ENCODE results near the gene IRAK1.

The IRAK1 gene

GRCh38 chrX:153969125-153969903 lies 50.4 kb downstream of the IRAK1 start (continued):
- no peak for TF ChIP-seq ELK4 (IDR thresholded peaks at IDR 0.05; ENCODE audit: borderline replicate concordance, low read depth, low read length)
- peak; percentile 62 for TF ChIP-seq ZIC2 (tag by site-specific recombination; IDR thresholded peaks at IDR 0.05)
- no peak for TF ChIP-seq ZBTB7A (tag by site-specific recombination; IDR thresholded peaks at IDR 0.05; ENCODE audit: low read depth)
- TF ChIP-seq, protein P1, sequence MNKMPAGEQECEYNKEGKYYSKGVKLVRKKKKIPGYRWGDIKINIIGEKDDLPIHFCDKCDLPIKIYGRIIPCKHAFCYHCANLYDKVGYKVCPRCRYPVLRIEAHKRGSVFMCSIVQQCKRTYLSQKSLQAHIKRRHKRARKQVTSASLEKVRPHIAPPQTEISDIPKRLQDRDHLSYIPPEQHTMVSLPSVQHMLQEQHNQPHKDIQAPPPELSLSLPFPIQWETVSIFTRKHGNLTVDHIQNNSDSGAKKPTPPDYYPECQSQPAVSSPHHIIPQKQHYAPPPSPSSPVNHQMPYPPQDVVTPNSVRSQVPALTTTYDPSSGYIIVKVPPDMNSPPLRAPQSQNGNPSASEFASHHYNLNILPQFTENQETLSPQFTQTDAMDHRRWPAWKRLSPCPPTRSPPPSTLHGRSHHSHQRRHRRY (tag by site-specific recombination; IDR thresholded peaks at IDR 0.05), result no peak
- peak; percentile 12; the same call in 1 of the 2 replicates for TF ChIP-seq PATZ1 (tag by site-specific recombination; IDR thresholded peaks at IDR 0.05)
- peak; percentile 91 for TF ChIP-seq GLIS1 (tag by site-specific recombination; IDR thresholded peaks at IDR 0.05)
- TF ChIP-seq ZNF311 (tag by site-specific recombination; IDR thresholded peaks at IDR 0.05; ENCODE audit: borderline replicate concordance), result no peak
- TF ChIP-seq, protein P2, sequence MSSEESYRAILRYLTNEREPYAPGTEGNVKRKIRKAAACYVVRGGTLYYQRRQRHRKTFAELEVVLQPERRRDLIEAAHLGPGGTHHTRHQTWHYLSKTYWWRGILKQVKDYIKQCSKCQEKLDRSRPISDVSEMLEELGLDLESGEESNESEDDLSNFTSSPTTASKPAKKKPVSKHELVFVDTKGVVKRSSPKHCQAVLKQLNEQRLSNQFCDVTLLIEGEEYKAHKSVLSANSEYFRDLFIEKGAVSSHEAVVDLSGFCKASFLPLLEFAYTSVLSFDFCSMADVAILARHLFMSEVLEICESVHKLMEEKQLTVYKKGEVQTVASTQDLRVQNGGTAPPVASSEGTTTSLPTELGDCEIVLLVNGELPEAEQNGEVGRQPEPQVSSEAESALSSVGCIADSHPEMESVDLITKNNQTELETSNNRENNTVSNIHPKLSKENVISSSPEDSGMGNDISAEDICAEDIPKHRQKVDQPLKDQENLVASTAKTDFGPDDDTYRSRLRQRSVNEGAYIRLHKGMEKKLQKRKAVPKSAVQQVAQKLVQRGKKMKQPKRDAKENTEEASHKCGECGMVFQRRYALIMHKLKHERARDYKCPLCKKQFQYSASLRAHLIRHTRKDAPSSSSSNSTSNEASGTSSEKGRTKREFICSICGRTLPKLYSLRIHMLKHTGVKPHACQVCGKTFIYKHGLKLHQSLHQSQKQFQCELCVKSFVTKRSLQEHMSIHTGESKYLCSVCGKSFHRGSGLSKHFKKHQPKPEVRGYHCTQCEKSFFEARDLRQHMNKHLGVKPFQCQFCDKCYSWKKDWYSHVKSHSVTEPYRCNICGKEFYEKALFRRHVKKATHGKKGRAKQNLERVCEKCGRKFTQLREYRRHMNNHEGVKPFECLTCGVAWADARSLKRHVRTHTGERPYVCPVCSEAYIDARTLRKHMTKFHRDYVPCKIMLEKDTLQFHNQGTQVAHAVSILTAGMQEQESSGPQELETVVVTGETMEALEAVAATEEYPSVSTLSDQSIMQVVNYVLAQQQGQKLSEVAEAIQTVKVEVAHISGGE (tag by site-specific recombination; conservative IDR thresholded peaks at IDR 0.05; ENCODE audit: low read depth), result 0 out of 2 replicates have a peak, but pooled peaks have one; percentile 33
- no peak for TF ChIP-seq PRDM10 (tag by site-specific recombination; IDR thresholded peaks at IDR 0.05)
- no peak for TF ChIP-seq ZNF473 (tag by site-specific recombination; IDR thresholded peaks at IDR 0.05)
- no peak for TF ChIP-seq EGR2 (tag by site-specific recombination; IDR thresholded peaks at IDR 0.05; ENCODE audit: low read depth)
- 0 out of 2 replicates have a peak, but pooled peaks have one; percentile 33 for TF ChIP-seq IKZF3 (tag by site-specific recombination; IDR thresholded peaks at IDR 0.05)
- no peak for TF ChIP-seq ZNF10 (tag by site-specific recombination; IDR thresholded peaks at IDR 0.05)
- no peak for TF ChIP-seq ZNF175 (tag by site-specific recombination; IDR thresholded peaks at IDR 0.05)
- TF ChIP-seq ZNF23 (tag by site-specific recombination; IDR thresholded peaks at IDR 0.05; ENCODE audit: borderline replicate concordance), result no peak
- no peak; the same call in 1 of the 2 replicates for TF ChIP-seq SP3 (tag by site-specific recombination; IDR thresholded peaks at IDR 0.05)
- no peak for TF ChIP-seq ZBTB21 (tag by site-specific recombination; IDR thresholded peaks at IDR 0.05)
- TF ChIP-seq ZNF121 (tag by site-specific recombination; IDR thresholded peaks at IDR 0.05), result no peak
- no peak for TF ChIP-seq ZNF654 (tag by site-specific recombination; IDR thresholded peaks at IDR 0.05; ENCODE audit: low read depth)
- TF ChIP-seq ZNF529 (tag by site-specific recombination; IDR thresholded peaks at IDR 0.05; ENCODE audit: insufficient replicate concordance), result no peak
- no peak for TF ChIP-seq ZNF335 (tag by site-specific recombination; conservative IDR thresholded peaks at IDR 0.05)
- peak; percentile 65 for TF ChIP-seq GLIS2 (tag by site-specific recombination; IDR thresholded peaks at IDR 0.05)
- 0 out of 2 replicates have a peak, but pooled peaks have one; percentile 11 for TF ChIP-seq ZBTB20 (tag by site-specific recombination; IDR thresholded peaks at IDR 0.05)
- no peak for TF ChIP-seq HOXD13 (CRISPR knock-in tag; IDR thresholded peaks at IDR 0.05; ENCODE audit: borderline replicate concordance)
- TF ChIP-seq ZNF549 (tag by site-specific recombination; IDR thresholded peaks at IDR 0.05), result no peak
- TF ChIP-seq ZNF157 (tag by site-specific recombination; IDR thresholded peaks at IDR 0.05), result no peak
- TF ChIP-seq ZNF624 (tag by site-specific recombination; IDR thresholded peaks at IDR 0.05), result no peak
- TF ChIP-seq ZNF621 (tag by site-specific recombination; IDR thresholded peaks at IDR 0.05), result no peak
- no peak for TF ChIP-seq GLI4 (tag by site-specific recombination; IDR thresholded peaks at IDR 0.05)
